SJCRH30 (cell line): ENCODE data around the gene SMYD5. TPM values are rescaled to one million over a fixed set of nuclear protein-coding genes. Genes with fewer than 3 reads are reported as not detected.

ENCODE experiments used
- DNase-seq, 2 experiments: peaks; one replicate each; pipeline ENCODE4 v3.0.0-alpha.2; 2015 to 2020
- H3K27ac ChIP-seq: fragments of 250-450 bp; sonication (Bioruptor Pico); 2 replicates; pipeline ENCODE4 v1.5.1; 2020; ENCODE audit warnings: mild to moderate bottlenecking, moderate library complexity
- H3K27me3 ChIP-seq: fragments of 250-450 bp; sonication (Bioruptor Pico); 2 replicates; pipeline ENCODE4 v1.5.1; 2020; ENCODE audit warnings: mild to moderate bottlenecking, moderate library complexity
- H3K36me3 ChIP-seq: fragments of 250-450 bp; sonication (Bioruptor Pico); 2 replicates; pipeline ENCODE4 v1.5.1; 2020; ENCODE audit warnings: mild to moderate bottlenecking, moderate library complexity
- H3K4me1 ChIP-seq: fragments of 250-450 bp; sonication (Bioruptor Pico); 2 replicates; pipeline ENCODE4 v1.5.1; 2020; ENCODE audit warnings: mild to moderate bottlenecking, moderate library complexity
- H3K4me3 ChIP-seq: fragments of 250-450 bp; sonication (Bioruptor Pico); 2 replicates; pipeline ENCODE4 v1.5.1; 2020; ENCODE audit warnings: mild to moderate bottlenecking, moderate library complexity
- H3K9me3 ChIP-seq: fragments of 250-450 bp; sonication (Bioruptor Pico); replicated peaks from 2 replicates; pipeline ENCODE4 v1.5.1; 2020; ENCODE audit warnings: mild to moderate bottlenecking, moderate library complexity
- total RNA-seq: library from RNA; depleted of rRNA; stranded (reverse); fragments of >200 nt; shearing (Covaris generic); gene quantifications from 2 replicates; pipeline ENCODE4 v1.2.3, GENCODE V29; 2014; rRNA removed

The SMYD5 gene
- total RNA-seq, 1 experiment from 2014 or later = 44.4 TPM

DNA sequence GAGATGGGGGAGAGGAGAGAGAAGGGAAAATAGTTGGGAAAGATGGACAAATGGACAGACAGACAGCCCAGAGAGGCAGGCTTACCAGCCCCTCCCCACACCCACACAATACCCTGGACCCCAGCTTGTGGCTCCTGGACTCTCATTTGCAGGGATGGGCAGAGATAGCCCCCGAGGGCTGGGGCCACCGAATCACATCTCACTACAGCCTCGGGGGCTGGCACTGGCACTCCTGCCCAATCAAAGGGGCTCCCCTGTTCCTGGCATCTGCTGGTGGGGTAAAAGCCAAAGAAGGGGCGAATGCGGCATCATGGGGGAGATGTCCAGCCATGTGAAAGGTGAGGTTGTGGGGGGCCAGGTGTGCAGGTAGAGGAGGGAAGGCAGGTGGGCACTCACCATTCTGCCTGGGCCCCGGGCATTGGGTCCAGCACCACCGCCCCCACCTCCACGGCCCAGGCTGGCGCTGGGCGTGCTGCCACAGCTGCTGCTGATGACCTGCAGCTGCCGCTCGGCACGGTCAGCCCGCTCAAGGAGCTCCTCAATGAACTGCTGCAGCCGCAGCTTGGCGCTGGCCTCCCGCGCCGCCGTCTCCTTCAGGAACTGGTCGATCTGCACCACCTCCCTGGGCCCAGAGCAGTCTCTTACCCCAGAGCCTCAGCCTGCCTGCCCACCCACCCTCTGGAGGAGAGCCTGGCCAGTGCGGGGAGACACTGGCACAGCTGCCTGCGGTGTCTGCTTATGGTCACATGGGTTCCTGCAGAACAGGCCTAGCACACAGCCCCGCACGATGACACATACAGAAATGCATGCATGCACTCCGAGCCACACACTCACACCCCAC is 52.2 kb downstream of the SMYD5 start:
- Histone ChIP-seq H3K9me3 (no peaks in the 10 kb centered on the region), H3K36me3 (peaks cover 5% of the 10 kb centered on the region), H3K27ac (peak overlapping the region; percentile 22; the same call in 1 of the 2 replicates), H3K4me3 (no peak overlapping the region; the same call in 1 of the 2 replicates), H3K4me1 (peaks cover 3% of the 10 kb centered on the region; the same call in 1 of the 2 replicates), H3K27me3 (no peaks in the 10 kb centered on the region)
- DNase-seq = peak; percentile 43 to 54

DNA sequence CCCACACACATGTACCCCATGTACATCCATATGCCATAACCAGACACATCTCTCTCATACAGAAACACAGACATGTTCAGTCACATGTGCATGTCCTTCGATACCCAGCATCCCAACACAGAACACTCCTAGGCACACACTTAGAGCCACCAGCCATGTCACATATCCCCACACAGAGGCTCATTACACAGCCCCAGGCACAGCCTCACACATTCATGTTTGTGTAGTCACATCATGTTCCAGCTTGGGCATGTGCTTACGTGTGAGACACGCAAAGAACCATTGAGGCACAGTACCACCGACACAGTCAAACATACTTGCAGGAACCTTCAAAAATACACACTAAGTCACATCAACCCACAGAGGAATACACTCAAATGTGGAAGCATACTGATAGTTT is 53.0 kb downstream of the SMYD5 start:
- Histone ChIP-seq H3K4me3 (no peak overlapping the region), H3K4me1 (peaks cover 3% of the 10 kb centered on the region; the same call in 1 of the 2 replicates), H3K27ac (no peak overlapping the region; the same call in 1 of the 2 replicates), H3K36me3 (peaks cover 5% of the 10 kb centered on the region), H3K9me3 (no peaks in the 10 kb centered on the region), H3K27me3 (no peaks in the 10 kb centered on the region)
- no peak for DNase-seq

DNA sequence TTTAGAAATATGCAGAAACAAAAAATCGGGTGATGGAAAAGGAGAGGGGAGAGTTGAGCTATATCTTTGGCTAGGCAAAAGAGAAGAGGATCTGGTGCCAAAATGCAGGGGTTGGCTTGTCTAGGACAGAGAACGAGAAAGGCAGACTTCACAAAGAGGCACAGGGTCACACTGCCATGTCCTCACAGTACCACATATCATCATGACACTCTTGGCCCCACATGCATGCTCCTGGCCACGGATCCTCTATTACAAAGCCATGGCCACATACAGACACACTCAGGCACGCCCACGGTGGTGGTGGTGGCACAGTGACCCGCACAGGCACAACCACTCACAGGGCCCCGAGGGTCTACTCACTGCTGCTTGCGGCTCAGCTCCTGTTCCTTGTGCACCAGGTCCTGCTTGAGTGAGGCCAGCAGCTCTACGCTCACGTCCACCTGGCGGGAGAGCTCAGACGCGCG is 54.4 kb downstream of the SMYD5 start:
- no peak overlapping the region for H3K27ac ChIP-seq
- H3K36me3 ChIP-seq = peaks cover 5% of the 10 kb centered on the region
- H3K27me3 ChIP-seq = no peaks in the 10 kb centered on the region
- no peak for DNase-seq
- no peaks in the 10 kb centered on the region for H3K9me3 ChIP-seq
- no peak overlapping the region for H3K4me3 ChIP-seq
- peaks cover 3% of the 10 kb centered on the region; the same call in 1 of the 2 replicates for H3K4me1 ChIP-seq

- no peaks in the 10 kb centered on the region for H3K27me3 ChIP-seq
- DNase-seq = no peak
- no peak overlapping the region for H3K4me3 ChIP-seq
- no peak overlapping the region for H3K27ac ChIP-seq
- peaks cover 3% of the 10 kb centered on the region; the same call in 1 of the 2 replicates for H3K4me1 ChIP-seq
- peaks cover 5% of the 10 kb centered on the region for H3K36me3 ChIP-seq
- no peaks in the 10 kb centered on the region for H3K9me3 ChIP-seq
Observed at GRCh38 chr2:73268830-73269685, 55.0 kb downstream of the SMYD5 start.

DNA sequence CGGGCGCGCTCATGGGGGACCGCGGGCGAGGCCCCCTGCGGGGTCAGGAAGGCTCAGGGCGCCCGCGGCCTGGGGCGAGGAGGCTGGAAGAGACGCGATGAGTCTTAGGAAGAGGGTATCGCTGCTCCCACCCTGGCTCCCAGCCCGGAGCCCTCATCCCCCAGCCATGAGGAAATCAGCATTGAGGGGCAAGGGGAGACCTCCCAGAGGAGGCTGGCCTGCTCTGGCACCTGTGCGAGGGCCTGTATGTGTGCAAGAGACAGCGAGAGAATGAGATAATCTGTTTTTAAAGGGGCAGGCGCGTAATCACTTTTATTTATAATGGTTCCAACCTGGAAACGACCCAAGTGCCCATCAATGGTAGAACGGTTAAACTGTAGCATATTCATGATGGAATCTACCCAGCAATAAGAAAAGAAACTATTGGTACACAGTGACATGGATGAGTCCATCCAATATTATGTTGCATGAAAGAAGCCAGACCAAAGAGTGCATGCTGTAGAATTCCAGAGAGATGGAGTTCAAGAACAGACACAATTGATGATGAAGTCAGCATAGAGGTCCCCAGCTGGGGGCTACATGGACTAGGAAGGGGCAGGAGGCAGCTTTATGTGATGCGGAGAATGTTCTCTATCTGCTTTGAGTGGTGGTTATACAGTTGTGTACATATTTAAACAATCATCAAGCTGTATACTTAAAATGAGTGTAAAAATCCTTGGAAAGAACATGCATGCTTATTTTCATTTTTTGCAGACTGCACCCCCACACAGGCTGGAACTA is 55.8 kb downstream of the SMYD5 start:
- no peak overlapping the region for H3K4me3 ChIP-seq
- no peaks in the 10 kb centered on the region for H3K27me3 ChIP-seq
- no peak overlapping the region for H3K27ac ChIP-seq
- H3K4me1 ChIP-seq = peaks cover 3% of the 10 kb centered on the region; the same call in 1 of the 2 replicates
- no peak for DNase-seq
- H3K36me3 ChIP-seq = peaks cover 5% of the 10 kb centered on the region
- no peaks in the 10 kb centered on the region for H3K9me3 ChIP-seq

DNA sequence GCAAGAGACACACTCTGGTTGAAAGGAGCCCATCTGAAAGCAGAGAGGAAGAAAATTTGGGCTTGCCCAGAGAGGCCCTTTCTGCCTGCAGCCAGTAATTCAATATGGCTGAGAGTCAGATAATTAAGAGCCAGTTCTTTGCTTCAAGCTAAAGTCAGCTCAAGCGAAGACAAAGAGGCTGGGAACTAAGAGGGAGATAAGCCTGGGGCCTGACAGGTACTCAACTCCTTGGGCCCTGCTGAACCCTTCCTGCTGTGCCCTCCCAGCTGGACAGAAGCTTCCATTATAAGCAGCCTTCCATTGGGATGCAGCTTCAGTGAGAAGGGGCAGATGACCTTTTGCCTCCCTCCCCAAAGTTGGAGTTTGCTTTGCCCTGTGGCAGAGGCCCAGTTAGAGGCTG is 58.2 kb downstream of the SMYD5 start:
- no peaks in the 10 kb centered on the region for H3K4me1 ChIP-seq
- no peaks in the 10 kb centered on the region for H3K9me3 ChIP-seq
- DNase-seq = no peak
- no peak overlapping the region for H3K4me3 ChIP-seq
- no peaks in the 10 kb centered on the region for H3K27me3 ChIP-seq
- no peak overlapping the region for H3K27ac ChIP-seq
- H3K36me3 ChIP-seq = peaks cover 5% of the 10 kb centered on the region

Other genes with a start within 250 kb of the SMYD5 start
- 17.0 and 20.5 TPM in 2 replicates for gene SFXN5, start 142.5 kb upstream of the SMYD5 start, total RNA-seq
- gene RAB11FIP5, start 101.3 kb upstream of the SMYD5 start, total RNA-seq = 7.9 and 8.1 TPM in 2 replicates
- not detected in 2 replicates for gene NOTO, start 11.7 kb upstream of the SMYD5 start, total RNA-seq
- gene PRADC1, start 19.0 kb downstream of the SMYD5 start, total RNA-seq = 28.9 and 42.0 TPM in 2 replicates
- gene CCT7, start 20.1 kb downstream of the SMYD5 start, total RNA-seq = 815 and 876 TPM in 2 replicates
- 12.0 and 14.2 TPM in 2 replicates for gene FBXO41, start 70.2 kb downstream of the SMYD5 start, total RNA-seq
- gene EGR4, start 79.3 kb downstream of the SMYD5 start, total RNA-seq = not detected in 2 replicates
- 63.8 and 72.8 TPM in 2 replicates for gene ALMS1, start 171.6 kb downstream of the SMYD5 start, total RNA-seq